H1 (cell line): Measurements from ENCODE around the gene NKAIN2. TPM values are rescaled to one million over a fixed set of nuclear protein-coding genes. Genes with fewer than 3 reads are reported as not detected.

Experiments used
- CTCF ChIA-PET: fragments of 300-600 bp; sonication (Branson Sonifier 250); formaldehyde crosslinking; loops from one replicate; lab custom pipeline; 2021; ENCODE audit not compliant: partially characterized antibody; lab: Charles Lee
- POLR2A ChIA-PET: fragments of 300-600 bp; sonication (Branson Sonifier 250); formaldehyde crosslinking; loops from one replicate; lab custom pipeline; 2021; ENCODE audit warnings: inconsistent platforms; ENCODE audit not compliant: partially characterized antibody; lab: Charles Lee
- DNase-seq, 2 experiments: peaks; one replicate each; pipeline versions ENCODE4 v3.0.0 to v3.0.0-alpha.2; 2010 to 2022; ENCODE audit warnings: low spot score in 2 of 2, low read depth in 1 of 2, mixed read lengths in 1 of 2
- FAIRE-seq: peaks from 2 replicates; lab custom pipeline; 2011; peaks lifted over from hg19 to GRCh38; lab: Jason Lieb, UNC
- H2AFZ ChIP-seq: 2 replicates; pipeline ENCODE4 v1.8.1; 2012; ENCODE audit warnings: low read length, inconsistent platforms
- H2AK5ac ChIP-seq: 2 replicates; pipeline ENCODE4 v1.6.1; 2013; ENCODE audit warnings: low read depth, low read length
- H2BK120ac ChIP-seq: replicated peaks from 2 replicates; pipeline ENCODE3; 2013; ENCODE audit warnings: low read depth, low read length, inconsistent platforms
- H2BK12ac ChIP-seq: 2 replicates; pipeline ENCODE4 v1.6.1; 2013; ENCODE audit warnings: low read depth, low read length
- H2BK15ac ChIP-seq: 2 replicates; pipeline ENCODE4 v1.6.1; 2013; ENCODE audit warnings: low read length
- H2BK20ac ChIP-seq: 2 replicates; pipeline ENCODE4 v1.6.1; 2013; ENCODE audit warnings: low read length
- H2BK5ac ChIP-seq: 2 replicates; pipeline ENCODE4 v1.6.1; 2013; ENCODE audit warnings: low read depth, low read length
- H3K14ac ChIP-seq: 2 replicates; pipeline ENCODE4 v1.6.1; 2013; ENCODE audit warnings: inconsistent platforms; ENCODE audit not compliant: insufficient read length
- H3K18ac ChIP-seq: 2 replicates; pipeline ENCODE4 v1.6.1; 2013; ENCODE audit warnings: low read length; ENCODE audit errors: extremely low read depth
- H3K23ac ChIP-seq: 2 replicates; pipeline ENCODE4 v1.6.1; 2013; ENCODE audit warnings: inconsistent platforms; ENCODE audit not compliant: insufficient read length
- H3K23me2 ChIP-seq: 2 replicates; pipeline ENCODE4 v1.6.1; 2013; ENCODE audit warnings: low read depth, low read length
- H3K27ac ChIP-seq: 2 replicates; pipeline ENCODE4 v1.6.1; 2011; ENCODE audit warnings: low read depth, low read length, inconsistent platforms
- H3K27me3 ChIP-seq, 4 experiments: replicated peaks in 1 of 4; 1 replicate in 1 of 4; 2 replicates in 3 of 4; pipeline versions ENCODE4 v1.6.1 to v1.8.1; 2011 to 2013; ENCODE audit warnings: low read length in 3 of 4, mild to moderate bottlenecking in 3 of 4, inconsistent platforms in 2 of 4, mixed read lengths in 2 of 4, moderate library complexity in 1 of 4; ENCODE audit not compliant: control insufficient read depth in 3 of 4, insufficient read depth in 3 of 4; ENCODE audit errors: extremely low read depth in 1 of 4
- H3K36me3 ChIP-seq, 4 experiments: 2 replicates each; pipeline versions ENCODE4 v1.6.1 to v1.8.1; 2011 to 2013; ENCODE audit warnings: mild to moderate bottlenecking in 4 of 4, low read length in 3 of 4, moderate library complexity in 2 of 4, control low read depth in 1 of 4, inconsistent platforms in 1 of 4; ENCODE audit not compliant: insufficient read depth in 4 of 4, control insufficient read depth in 2 of 4
- H3K4ac ChIP-seq: replicated peaks from 2 replicates; pipeline ENCODE3; 2013; ENCODE audit warnings: low read length, low read depth, mixed read lengths, inconsistent platforms; ENCODE audit not compliant: insufficient read length
- H3K4me1 ChIP-seq, 4 experiments: replicated peaks in 1 of 4; 1 replicate in 1 of 4; 2 replicates in 3 of 4; pipeline versions ENCODE4 v1.6.1 to v1.8.1; 2011 to 2013; ENCODE audit warnings: low read length in 3 of 4, inconsistent platforms in 2 of 4, mixed read lengths in 1 of 4; ENCODE audit not compliant: insufficient read depth in 4 of 4, control insufficient read depth in 3 of 4
- H3K4me2 ChIP-seq, 2 experiments: 2 replicates each; pipeline versions ENCODE4 v1.6.1 to v1.8.1; 2011 to 2013; ENCODE audit warnings: low read depth in 2 of 2, low read length in 2 of 2, control low read depth in 1 of 2, inconsistent platforms in 1 of 2, mild to moderate bottlenecking in 1 of 2; ENCODE audit not compliant: insufficient read depth in 1 of 2
- H3K4me3 ChIP-seq, 4 experiments: fragments of 200-600, 300-600 bp in 1 of 4; sonication (generic), shearing (Covaris generic), sonication (Bioruptor Twin) in 1 of 4; 2 replicates each; pipeline versions ENCODE4 v1.5.1 to v1.8.1; 2011 to 2016; ENCODE audit warnings: low read length in 4 of 4, low read depth in 3 of 4, control low read depth in 2 of 4, inconsistent platforms in 2 of 4, mild to moderate bottlenecking in 2 of 4, mixed read lengths in 1 of 4, moderate library complexity in 1 of 4; ENCODE audit not compliant: insufficient read depth in 2 of 4; ENCODE audit errors: extremely low read depth in 1 of 4
- H3K56ac ChIP-seq: replicated peaks from 2 replicates; pipeline ENCODE3; 2013; ENCODE audit warnings: low read depth, mild to moderate bottlenecking, mixed read lengths, low read length, inconsistent platforms; ENCODE audit not compliant: insufficient read length
- H3K79me1 ChIP-seq: 2 replicates; pipeline ENCODE4 v1.6.1; 2013; ENCODE audit warnings: low read depth, low read length, control low read depth
- H3K79me2 ChIP-seq, 2 experiments: 2 replicates each; pipeline versions ENCODE4 v1.6.1 to v1.8.1; 2012 to 2013; ENCODE audit warnings: low read length in 2 of 2, mild to moderate bottlenecking in 2 of 2, inconsistent platforms in 1 of 2; ENCODE audit not compliant: insufficient read depth in 2 of 2, control insufficient read depth in 1 of 2
- H3K9ac ChIP-seq, 4 experiments: replicated peaks in 1 of 4; 1 replicate in 1 of 4; 2 replicates in 3 of 4; pipeline versions ENCODE4 v1.6.1 to v1.8.1; 2011 to 2013; ENCODE audit warnings: low read depth in 3 of 4, low read length in 3 of 4, control low read depth in 2 of 4, mild to moderate bottlenecking in 2 of 4, moderate library complexity in 2 of 4, inconsistent platforms in 1 of 4; ENCODE audit errors: extremely low read depth in 1 of 4
- H3K9me3 ChIP-seq, 2 experiments: 2 replicates each; pipeline versions ENCODE4 v1.6.1 to v1.8.1; 2012 to 2013; ENCODE audit warnings: mild to moderate bottlenecking in 2 of 2, moderate library complexity in 2 of 2, control low read depth in 1 of 2, inconsistent platforms in 1 of 2, low read depth in 1 of 2, low read length in 1 of 2, mixed read lengths in 1 of 2; ENCODE audit not compliant: insufficient read depth in 2 of 2
- H4K20me1 ChIP-seq, 2 experiments: replicated peaks in 1 of 2; 2 replicates each; pipeline versions ENCODE3 to v1.8.1; 2011 to 2013; ENCODE audit warnings: inconsistent platforms in 2 of 2, low read length in 2 of 2, mild to moderate bottlenecking in 1 of 2; ENCODE audit not compliant: insufficient read depth in 2 of 2, control insufficient read depth in 1 of 2
- H4K5ac ChIP-seq: 2 replicates; pipeline ENCODE4 v1.6.1; 2013; ENCODE audit warnings: low read length, low read depth, mixed read lengths, inconsistent platforms; ENCODE audit not compliant: insufficient read length
- H4K8ac ChIP-seq: 2 replicates; pipeline ENCODE4 v1.8.0; 2013; ENCODE audit warnings: mild to moderate bottlenecking, moderate library complexity, low read length, inconsistent platforms; ENCODE audit not compliant: insufficient read depth; ENCODE audit errors: extremely low read depth
- H4K91ac ChIP-seq: replicated peaks from 2 replicates; pipeline ENCODE3; 2013; ENCODE audit warnings: low read length, mixed read lengths, inconsistent platforms; ENCODE audit not compliant: insufficient read length
- EZH2 ChIP-seq: fragments of 200-600 bp; sonication (generic); IDR thresholded peaks from 2 replicates; pipeline ENCODE4 v1.7.1; 2012; ENCODE audit warnings: low read depth, mild to moderate bottlenecking, moderate library complexity, low read length, inconsistent platforms; ENCODE audit not compliant: severe bottlenecking
- FOSL1 ChIP-seq: IDR thresholded peaks from 2 replicates; pipeline ENCODE4 v1.6.1; 2011; ENCODE audit warnings: mild to moderate bottlenecking, low read depth, low read length, moderate library complexity; ENCODE audit not compliant: insufficient read depth
- GABPA ChIP-seq: IDR thresholded peaks from 2 replicates; pipeline ENCODE4 v1.6.1; 2011; ENCODE audit warnings: mild to moderate bottlenecking, low read length, moderate library complexity, borderline replicate concordance; ENCODE audit not compliant: insufficient read depth
- HDAC6 ChIP-seq: IDR thresholded peaks from one replicate; pipeline ENCODE4 v1.7.1; 2012; ENCODE audit warnings: low read depth, mild to moderate bottlenecking, inconsistent platforms, low read length, moderate library complexity
- JUND ChIP-seq: IDR thresholded peaks from 2 replicates; pipeline ENCODE4 v1.6.1; 2011; ENCODE audit warnings: mild to moderate bottlenecking, improper control_type of control experiment, low read length
- KDM5A ChIP-seq: fragments of 200-600 bp; IDR thresholded peaks from 2 replicates; pipeline ENCODE4 v1.7.1; 2012; ENCODE audit warnings: mild to moderate bottlenecking, low read length, inconsistent platforms, mixed read lengths
- RNF2 ChIP-seq: fragments of 200-900, 300-1000 bp; sonication (generic); IDR thresholded peaks from 2 replicates; pipeline ENCODE4 v1.7.1; 2016; ENCODE audit warnings: borderline replicate concordance, low read depth, mild to moderate bottlenecking, antibody characterized with exemption, low read length; ENCODE audit not compliant: poor library complexity, severe bottlenecking; ENCODE audit errors: missing control alignments
- SP4 ChIP-seq: IDR thresholded peaks from 2 replicates; pipeline ENCODE4 v1.6.1; 2012; ENCODE audit warnings: low read length, inconsistent platforms
- SRF ChIP-seq: IDR thresholded peaks from 2 replicates; pipeline ENCODE4 v1.6.1; 2011; ENCODE audit warnings: mild to moderate bottlenecking, low read depth, low read length, moderate library complexity
- USF2 ChIP-seq: IDR thresholded peaks from 2 replicates; pipeline ENCODE4 v1.6.1; 2011; ENCODE audit warnings: low read length, improper control_type of control experiment
- WGBS, 2 experiments: shearing (Covaris generic) in 1 of 2; methylation state at CpG; one replicate each; pipeline versions ENCODE4 v1.1.6 to v1.1.7; 2013 to 2015; ENCODE audit warnings: low lambda C conversion rate in 2 of 2, mixed read lengths in 2 of 2, inconsistent platforms in 1 of 2, low coverage in 1 of 2, missing lambda C conversion rate in 1 of 2; ENCODE audit not compliant: insufficient replicate concordance in 2 of 2, insufficient coverage in 1 of 2, insufficient read length in 1 of 2; ENCODE audit errors: extremely low coverage in 1 of 2, missing lambda C conversion rate in 1 of 2; 5-methylcytosine and 5-hydroxymethylcytosine counted together
- polyA plus RNA-seq, 7 experiments: library from polyadenylated mRNA; depleted of rRNA in 3 of 7; stranded (reverse) in 5 of 7; unstranded in 2 of 7; fragments of >200 nt in 5 of 7; fragments of 200-250 nt in 2 of 7; gene quantifications; 1 replicate in 5 of 7; 2 replicates in 1 of 7; 4 replicates in 1 of 7; pipeline versions ENCODE4 v1.2.1 to v1.2.3, GENCODE V29; 2011 to 2013; ENCODE audit warnings: missing spikeins in 2 of 7, mixed read lengths in 2 of 7
- total RNA-seq: library from RNA; stranded (reverse); fragmentation: NEBNext Ultra II Directional; extraction: Animal tissue kit (Norgen Biotek cat#: 25700); gene quantifications from 2 replicates; pipeline ENCODE4 v1.2.1, GENCODE V29; 2021
- TF ChIP-seq, protein P1 (sequence below): IDR thresholded peaks from 2 replicates; pipeline ENCODE4 v1.6.1; 2012; ENCODE audit warnings: low read length, inconsistent platforms

The NKAIN2 gene
- total and polyA plus RNA-seq, 2 of the 8 experiments (the other 6 are each of a cell fraction or from before 2014, with no cell fraction given) = 0.20 to 0.34 TPM

- Histone ChIP-seq H3K4ac (no peak overlapping the region), H2AK5ac (no peak overlapping the region), H4K5ac (no peak overlapping the region), H3K79me2 (no peaks in the 10 kb centered on the region), H3K4me3 (no peak overlapping the region), H2AFZ (no peak overlapping the region), H3K9ac (no peak overlapping the region), H3K27ac (no peak overlapping the region), H3K27me3 (no peaks in the 10 kb centered on the region), H3K36me3 (no peaks in the 10 kb centered on the region), H3K9me3 (no peaks in the 10 kb centered on the region), H2BK15ac (no peak overlapping the region), H2BK20ac (no peak overlapping the region), H3K56ac (no peak overlapping the region), H3K79me1 (no peaks in the 10 kb centered on the region), H4K8ac (no peak overlapping the region), H2BK5ac (no peak overlapping the region), H3K23ac (no peak overlapping the region), H2BK12ac (no peak overlapping the region), H4K91ac (no peak overlapping the region), H3K4me2 (no peak overlapping the region), H2BK120ac (no peak overlapping the region), H4K20me1 (no peaks in the 10 kb centered on the region), H3K18ac (no peak overlapping the region), H3K14ac (no peak overlapping the region), H3K23me2 (no peaks in the 10 kb centered on the region), H3K4me1 (no peaks in the 10 kb centered on the region)
- POLR2A ChIA-PET = no interaction called here
- DNase-seq (no peak), FAIRE-seq (no peak)
- 95% methylated on average over 3 of the region's 3 CpGs; no CpG with 5 or more reads in 1 of the 2 experiments for WGBS, 2 experiments
- CTCF ChIA-PET = interaction anchor here (0.7 to 1.0 kb wide), 2 partner anchors 14 to 250 kb away, joined by 3 to 4 read pairs; no protein-coding TSS in a partner anchor
- TF ChIP-seq, protein P1, sequence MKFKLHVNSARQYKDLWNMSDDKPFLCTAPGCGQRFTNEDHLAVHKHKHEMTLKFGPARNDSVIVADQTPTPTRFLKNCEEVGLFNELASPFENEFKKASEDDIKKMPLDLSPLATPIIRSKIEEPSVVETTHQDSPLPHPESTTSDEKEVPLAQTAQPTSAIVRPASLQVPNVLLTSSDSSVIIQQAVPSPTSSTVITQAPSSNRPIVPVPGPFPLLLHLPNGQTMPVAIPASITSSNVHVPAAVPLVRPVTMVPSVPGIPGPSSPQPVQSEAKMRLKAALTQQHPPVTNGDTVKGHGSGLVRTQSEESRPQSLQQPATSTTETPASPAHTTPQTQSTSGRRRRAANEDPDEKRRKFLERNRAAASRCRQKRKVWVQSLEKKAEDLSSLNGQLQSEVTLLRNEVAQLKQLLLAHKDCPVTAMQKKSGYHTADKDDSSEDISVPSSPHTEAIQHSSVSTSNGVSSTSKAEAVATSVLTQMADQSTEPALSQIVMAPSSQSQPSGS = no peak
- TF ChIP-seq JUND (no peak), SP4 (no peak), HDAC6 (no peak), EZH2 (no peak), SRF (no peak), GABPA (no peak), FOSL1 (no peak), RNF2 (no peak), KDM5A (no peak), USF2 (no peak)
Measured at GRCh38 chr6:123940551-123940950, 136.9 kb downstream of the NKAIN2 start.
